ENCODE measurements around the gene PRR33.

DNA sequence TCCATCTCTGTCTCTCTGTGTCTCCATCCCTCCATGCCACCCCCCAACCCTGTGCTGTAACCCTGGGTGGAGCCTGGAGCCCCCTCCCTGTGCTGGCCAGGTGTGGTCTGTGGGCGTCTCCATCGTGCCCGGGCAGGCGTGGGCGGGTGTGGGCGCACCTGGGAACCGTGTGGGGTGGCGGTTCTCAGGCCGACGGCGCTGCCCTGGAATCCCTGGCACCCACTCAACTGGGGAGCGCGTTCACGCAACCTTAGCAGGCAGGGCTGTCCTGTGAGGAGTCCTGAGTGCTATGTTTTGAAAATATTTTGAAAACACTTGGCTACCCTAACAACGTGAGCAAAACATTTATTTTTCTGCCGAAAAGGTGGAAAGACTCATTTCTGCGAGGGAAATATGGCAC is 32.5 kb upstream of the PRR33 start:
- TF ChIP-seq, protein P1, sequence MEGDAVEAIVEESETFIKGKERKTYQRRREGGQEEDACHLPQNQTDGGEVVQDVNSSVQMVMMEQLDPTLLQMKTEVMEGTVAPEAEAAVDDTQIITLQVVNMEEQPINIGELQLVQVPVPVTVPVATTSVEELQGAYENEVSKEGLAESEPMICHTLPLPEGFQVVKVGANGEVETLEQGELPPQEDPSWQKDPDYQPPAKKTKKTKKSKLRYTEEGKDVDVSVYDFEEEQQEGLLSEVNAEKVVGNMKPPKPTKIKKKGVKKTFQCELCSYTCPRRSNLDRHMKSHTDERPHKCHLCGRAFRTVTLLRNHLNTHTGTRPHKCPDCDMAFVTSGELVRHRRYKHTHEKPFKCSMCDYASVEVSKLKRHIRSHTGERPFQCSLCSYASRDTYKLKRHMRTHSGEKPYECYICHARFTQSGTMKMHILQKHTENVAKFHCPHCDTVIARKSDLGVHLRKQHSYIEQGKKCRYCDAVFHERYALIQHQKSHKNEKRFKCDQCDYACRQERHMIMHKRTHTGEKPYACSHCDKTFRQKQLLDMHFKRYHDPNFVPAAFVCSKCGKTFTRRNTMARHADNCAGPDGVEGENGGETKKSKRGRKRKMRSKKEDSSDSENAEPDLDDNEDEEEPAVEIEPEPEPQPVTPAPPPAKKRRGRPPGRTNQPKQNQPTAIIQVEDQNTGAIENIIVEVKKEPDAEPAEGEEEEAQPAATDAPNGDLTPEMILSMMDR (IDR thresholded peaks at IDR 0.05; ENCODE audit: low read depth, low read length, missing input control), result no peak
- TF ChIP-seq, protein P2, sequence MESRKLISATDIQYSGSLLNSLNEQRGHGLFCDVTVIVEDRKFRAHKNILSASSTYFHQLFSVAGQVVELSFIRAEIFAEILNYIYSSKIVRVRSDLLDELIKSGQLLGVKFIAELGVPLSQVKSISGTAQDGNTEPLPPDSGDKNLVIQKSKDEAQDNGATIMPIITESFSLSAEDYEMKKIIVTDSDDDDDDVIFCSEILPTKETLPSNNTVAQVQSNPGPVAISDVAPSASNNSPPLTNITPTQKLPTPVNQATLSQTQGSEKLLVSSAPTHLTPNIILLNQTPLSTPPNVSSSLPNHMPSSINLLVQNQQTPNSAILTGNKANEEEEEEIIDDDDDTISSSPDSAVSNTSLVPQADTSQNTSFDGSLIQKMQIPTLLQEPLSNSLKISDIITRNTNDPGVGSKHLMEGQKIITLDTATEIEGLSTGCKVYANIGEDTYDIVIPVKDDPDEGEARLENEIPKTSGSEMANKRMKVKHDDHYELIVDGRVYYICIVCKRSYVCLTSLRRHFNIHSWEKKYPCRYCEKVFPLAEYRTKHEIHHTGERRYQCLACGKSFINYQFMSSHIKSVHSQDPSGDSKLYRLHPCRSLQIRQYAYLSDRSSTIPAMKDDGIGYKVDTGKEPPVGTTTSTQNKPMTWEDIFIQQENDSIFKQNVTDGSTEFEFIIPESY (IDR thresholded peaks at IDR 0.05), result no peak
- TF ChIP-seq RXRA (IDR thresholded peaks at IDR 0.05) (no peak), JUND (IDR thresholded peaks at IDR 0.05) (no peak), YY1 (IDR thresholded peaks at IDR 0.05) (no peak), EGR1 (IDR thresholded peaks at IDR 0.05; ENCODE audit: low read depth in 2 of 2) (no peak)
